H7 (cell line): Measurements from ENCODE around the gene OGDH. TPM values are rescaled to one million over a fixed set of nuclear protein-coding genes. Genes with fewer than 3 reads are reported as not detected.
"Not testable (repeated sequence)": the region's sequence is repeated elsewhere in the genome, so short reads cannot be mapped to it uniquely, and the experiment has no call there.

ENCODE experiments used
- DNase-seq: peaks from one replicate; pipeline ENCODE4 v3.0.0; 2012
- H3K27me3 ChIP-seq: 2 replicates; pipeline ENCODE4 v1.6.0; 2011; ENCODE audit warnings: mild to moderate bottlenecking, low read length; ENCODE audit not compliant: control insufficient read depth, insufficient read depth
- H3K36me3 ChIP-seq: replicated peaks from 2 replicates; pipeline ENCODE4 v1.5.1; 2011; ENCODE audit warnings: low read length; ENCODE audit not compliant: control insufficient read depth, insufficient read depth
- H3K4me3 ChIP-seq: 2 replicates; pipeline ENCODE4 v1.5.1; 2011; ENCODE audit warnings: low read depth, mild to moderate bottlenecking, control low read depth, low read length, moderate library complexity; ENCODE audit not compliant: insufficient read depth
- total RNA-seq: library from RNA; depleted of rRNA; stranded (reverse); fragments of >200 nt; shearing (Covaris generic); gene quantifications from 2 replicates; pipeline ENCODE4 v1.2.3, GENCODE V29; 2014

OGDH gene
- total RNA-seq, 1 experiment from 2014 or later = 71.3 TPM

GRCh38 chr7:44676776-44677175 is 70.3 kb downstream of the OGDH start:
- Histone ChIP-seq H3K4me3 (no peak overlapping the region), H3K27me3 (no peaks in the 10 kb centered on the region), H3K36me3 (peaks cover 14% of the 10 kb centered on the region)
- DNase-seq = no peak

GRCh38 chr7:44678101-44678470 is 71.7 kb downstream of the OGDH start:
- peaks cover 14% of the 10 kb centered on the region for H3K36me3 ChIP-seq
- H3K27me3 ChIP-seq = no peaks in the 10 kb centered on the region
- H3K4me3 ChIP-seq = no peak overlapping the region
- no peak for DNase-seq

- no peak for DNase-seq
- H3K36me3 ChIP-seq = peaks cover 14% of the 10 kb centered on the region
- no peak overlapping the region for H3K4me3 ChIP-seq
- no peaks in the 10 kb centered on the region for H3K27me3 ChIP-seq
Observed at GRCh38 chr7:44678471-44679179, 72.2 kb downstream of the OGDH start.

- DNase-seq = no peak
- H3K36me3 ChIP-seq = peaks cover 5% of the 10 kb centered on the region
- H3K4me3 ChIP-seq = no peak overlapping the region
- no peaks in the 10 kb centered on the region for H3K27me3 ChIP-seq
Observed at GRCh38 chr7:44681645-44682044, 75.2 kb downstream of the OGDH start.

GRCh38 chr7:44685723-44686122 is 79.3 kb downstream of the OGDH start:
- Histone ChIP-seq H3K4me3 (no peak overlapping the region), H3K27me3 (no peaks in the 10 kb centered on the region), H3K36me3 (peaks cover 3% of the 10 kb centered on the region; the same call in 1 of the 2 replicates)
- no peak for DNase-seq

DNA sequence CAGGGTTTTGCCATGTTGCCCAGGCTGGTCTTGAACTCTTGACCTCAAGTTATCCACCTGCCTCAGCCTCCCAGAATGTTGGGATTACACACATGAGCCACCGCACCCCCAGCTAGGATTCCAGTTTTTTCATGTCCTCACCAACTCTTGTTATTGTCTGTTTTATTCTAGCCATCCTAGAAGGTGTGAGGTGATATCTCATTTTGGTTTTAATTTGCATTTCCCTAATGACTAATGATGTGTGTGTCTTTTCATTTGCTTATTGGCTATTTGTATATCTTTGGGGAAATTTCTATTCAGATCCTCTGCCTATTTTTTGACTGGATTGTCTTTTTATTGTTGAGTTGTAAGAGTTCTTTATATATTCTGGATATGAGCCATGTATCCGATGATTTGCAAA is 83.0 kb downstream of the OGDH start:
- Histone ChIP-seq H3K36me3 (peaks cover 2% of the 10 kb centered on the region; the same call in 1 of the 2 replicates), H3K4me3 (no peak overlapping the region), H3K27me3 (no peaks in the 10 kb centered on the region)
- DNase-seq = no peak

DNA sequence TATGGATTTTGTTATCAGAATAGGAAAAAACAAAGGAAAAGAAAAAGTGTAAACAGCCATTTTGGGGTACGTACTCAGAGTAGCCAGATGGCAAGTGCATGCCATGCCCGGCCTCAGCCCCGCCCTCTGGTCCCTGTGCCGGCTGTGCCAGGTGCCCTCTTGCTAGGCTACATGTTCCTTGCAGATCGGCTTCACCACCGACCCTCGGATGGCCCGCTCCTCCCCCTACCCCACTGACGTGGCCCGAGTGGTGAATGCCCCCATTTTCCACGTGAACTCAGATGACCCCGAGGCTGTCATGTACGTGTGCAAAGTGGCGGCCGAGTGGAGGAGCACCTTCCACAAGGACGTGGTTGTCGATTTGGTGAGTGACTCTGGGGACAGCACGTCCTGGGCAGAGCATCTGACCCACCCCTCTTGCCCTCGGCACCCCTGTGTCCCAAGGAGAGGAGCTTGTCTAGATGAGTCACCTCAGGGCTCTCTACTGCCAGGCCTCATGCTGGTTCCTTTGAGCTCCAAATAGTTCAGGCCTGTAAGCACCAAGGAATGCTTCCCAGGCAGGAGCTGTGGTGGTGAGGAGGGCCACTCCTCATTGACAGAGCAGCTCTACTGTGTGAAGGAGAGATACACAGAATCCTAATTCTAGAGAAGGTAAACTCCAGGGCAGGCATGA is 87.3 kb downstream of the OGDH start:
- no peak for DNase-seq
- H3K36me3 ChIP-seq = peaks cover 15% of the 10 kb centered on the region
- H3K27me3 ChIP-seq = no peaks in the 10 kb centered on the region
- no peak overlapping the region for H3K4me3 ChIP-seq

DNA sequence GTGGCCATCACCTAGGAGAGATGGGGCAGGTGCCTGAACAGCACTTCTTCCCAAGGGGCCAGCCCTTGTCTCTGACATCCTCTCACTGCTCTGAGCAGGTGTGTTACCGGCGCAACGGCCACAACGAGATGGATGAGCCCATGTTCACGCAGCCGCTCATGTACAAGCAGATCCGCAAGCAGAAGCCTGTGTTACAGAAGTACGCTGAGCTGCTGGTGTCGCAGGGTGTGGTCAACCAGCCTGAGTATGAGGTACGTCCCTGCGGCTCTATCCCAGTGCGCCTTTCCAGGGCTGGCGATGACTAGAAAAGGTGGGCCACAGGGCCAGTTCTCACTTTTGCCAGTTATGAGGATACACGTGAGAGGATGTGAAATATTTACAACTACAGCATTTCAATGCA is 87.9 kb downstream of the OGDH start:
- no peaks in the 10 kb centered on the region for H3K27me3 ChIP-seq
- DNase-seq = no peak
- H3K4me3 ChIP-seq = no peak overlapping the region
- H3K36me3 ChIP-seq = peaks cover 15% of the 10 kb centered on the region

DNA sequence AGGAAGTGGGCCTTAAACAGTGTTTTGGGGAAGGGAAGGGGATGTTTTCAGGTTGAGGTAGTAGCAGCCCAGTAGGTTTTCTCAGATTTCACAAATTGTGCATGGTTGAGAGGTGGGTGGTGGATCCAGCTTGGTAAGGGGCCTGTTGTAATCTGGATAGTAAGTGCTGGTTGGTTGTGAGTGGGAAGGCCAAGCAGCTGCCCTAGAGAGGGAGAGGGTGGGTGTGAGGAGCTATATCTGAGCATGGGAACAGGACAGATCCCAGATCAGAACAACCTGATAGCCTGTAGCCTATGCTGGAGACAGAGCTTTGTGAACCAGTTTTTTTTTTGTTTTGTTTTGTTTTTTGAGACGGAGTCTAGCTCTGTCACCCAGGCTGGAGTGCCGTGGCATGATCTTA is 88.3 kb downstream of the OGDH start:
- no peak for DNase-seq
- Histone ChIP-seq H3K4me3 (no peak overlapping the region), H3K27me3 (no peaks in the 10 kb centered on the region), H3K36me3 (peaks cover 16% of the 10 kb centered on the region)

DNA sequence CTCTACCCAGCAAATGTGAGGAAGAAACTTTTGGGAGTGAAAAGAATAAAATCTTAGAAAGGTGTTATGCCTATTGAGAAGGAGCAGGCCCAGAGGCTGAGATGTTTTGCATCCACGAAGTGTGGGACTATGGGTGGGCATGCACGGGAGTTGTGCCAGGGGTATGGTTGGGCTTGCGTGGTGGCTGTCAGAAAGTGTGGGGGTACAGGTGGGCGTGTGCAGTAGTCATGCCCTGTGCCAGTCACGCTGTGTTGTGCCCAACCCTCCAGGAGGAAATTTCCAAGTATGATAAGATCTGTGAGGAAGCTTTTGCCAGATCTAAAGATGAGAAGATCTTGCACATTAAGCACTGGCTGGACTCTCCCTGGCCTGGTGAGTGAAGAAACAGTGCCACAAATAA is 89.3 kb downstream of the OGDH start:
- no peak overlapping the region for H3K4me3 ChIP-seq
- peaks cover 19% of the 10 kb centered on the region for H3K36me3 ChIP-seq
- no peaks in the 10 kb centered on the region for H3K27me3 ChIP-seq
- DNase-seq = no peak

- no peak for DNase-seq
- Histone ChIP-seq H3K36me3 (peaks cover 21% of the 10 kb centered on the region), H3K4me3 (no peak overlapping the region), H3K27me3 (no peaks in the 10 kb centered on the region)
Observed at GRCh38 chr7:44696728-44697127, 90.3 kb downstream of the OGDH start.

- H3K4me3 ChIP-seq = no peak overlapping the region
- DNase-seq = no peak
- H3K36me3 ChIP-seq = peaks cover 21% of the 10 kb centered on the region
- no peaks in the 10 kb centered on the region for H3K27me3 ChIP-seq
Observed at GRCh38 chr7:44697136-44698045, 91.0 kb downstream of the OGDH start.

- Histone ChIP-seq H3K27me3 (no peaks in the 10 kb centered on the region), H3K36me3 (peaks cover 21% of the 10 kb centered on the region), H3K4me3 (no peak overlapping the region)
- no peak for DNase-seq
Observed at GRCh38 chr7:44698046-44698580, 91.7 kb downstream of the OGDH start.

DNA sequence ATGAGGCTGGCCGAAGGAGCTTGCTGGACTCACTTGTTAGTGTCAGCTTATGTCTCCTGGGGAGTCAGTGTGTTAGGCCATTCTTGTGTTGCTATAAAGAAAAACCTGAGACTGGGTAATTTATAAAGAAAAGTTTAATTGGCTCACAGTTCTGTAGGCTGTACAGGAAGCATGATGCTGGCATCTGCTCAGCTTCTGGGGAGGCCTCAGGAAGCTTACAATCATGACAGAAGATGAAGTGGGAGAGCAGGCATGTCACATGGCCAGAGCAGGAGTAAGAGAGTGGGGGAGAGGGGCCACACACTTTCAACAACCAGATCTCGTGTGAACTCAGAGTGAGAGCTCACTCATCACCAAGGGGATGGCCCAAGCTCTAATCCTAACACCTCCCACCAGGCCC is 93.2 kb downstream of the OGDH start:
- DNase-seq, H3K27me3 ChIP-seq, H3K4me3 ChIP-seq: not testable (repeated sequence)
- peaks cover 19% of the 10 kb centered on the region for H3K36me3 ChIP-seq
